Sigmoid colon (tissue), 7 donors: ENCODE measurements around the gene SUOX. TPM values are rescaled to one million over a fixed set of nuclear protein-coding genes. Genes with fewer than 3 reads are reported as not detected.

Source experiments
- DNase-seq: peaks from one replicate; pipeline ENCODE4 v3.0.0-alpha.2; 2019
- H3K27ac ChIP-seq, 4 donors: fragments of 200-600 bp; sonication (generic); one replicate each; pipeline ENCODE4 v1.5.1; 2016 to 2019; ENCODE audit warnings: mild to moderate bottlenecking in 1 of 4
- H3K27me3 ChIP-seq, 3 donors: fragments of 200-600 bp; sonication (generic); one replicate each; pipeline ENCODE4 v1.5.1; 2019; ENCODE audit warnings: mild to moderate bottlenecking in 1 of 3
- H3K36me3 ChIP-seq, 4 donors: fragments of 200-600 bp; sonication (generic); one replicate each; pipeline ENCODE4 v1.5.1; 2016 to 2019
- H3K4me1 ChIP-seq, 4 donors: fragments of 200-600 bp; sonication (generic); one replicate each; pipeline ENCODE4 v1.5.1; 2017 to 2019
- H3K4me3 ChIP-seq, 4 donors: fragments of 200-600 bp; sonication (generic); one replicate each; pipeline ENCODE4 v1.5.1; 2017 to 2019; ENCODE audit warnings: mild to moderate bottlenecking in 2 of 4, moderate library complexity in 1 of 4
- H3K9me3 ChIP-seq, 4 donors: fragments of 200-600 bp in 3 of 4; sonication (generic) in 3 of 4; one replicate each; pipeline versions ENCODE4 v1.5.1 to v1.6.1; 2013 to 2019
- EP300 ChIP-seq, 4 donors: sonication (generic); formaldehyde crosslinking; IDR thresholded peaks; one replicate each; pipeline ENCODE4 v1.6.1; 2017; ENCODE audit warnings: antibody characterized with exemption in 4 of 4
- POLR2A ChIP-seq, 2 donors: fragments of 450-650 bp; IDR thresholded peaks; one replicate each; pipeline ENCODE4 v1.6.1; 2016; ENCODE audit warnings: antibody characterized with exemption in 2 of 2, mild to moderate bottlenecking in 2 of 2, moderate library complexity in 2 of 2
- POLR2AphosphoS5 ChIP-seq, 4 donors: sonication (generic); formaldehyde crosslinking; IDR thresholded peaks; one replicate each; pipeline ENCODE4 v1.6.1; 2017; ENCODE audit warnings: antibody characterized with exemption in 4 of 4
- WGBS, 2 donors: extraction: QIAGEN DNeasy Blood & Tissue Kit; methylation state at CpG; one replicate each; pipeline ENCODE4 v1.1.7; 2013; 5-methylcytosine and 5-hydroxymethylcytosine counted together
- intact Hi-C: fragments of 100-400 bp; cut with DNase I; formaldehyde crosslinking; loops from one replicate; pipeline ENCODE4 v1.15.1; 2023
- polyA plus RNA-seq, 3 donors: library from polyadenylated mRNA; stranded (reverse); fragments of 200-250 nt; gene quantifications; one replicate each; pipeline ENCODE4 v1.2.3, GENCODE V29; 2013
- total RNA-seq, 4 donors: library from RNA; depleted of rRNA; stranded (reverse); fragments of >200 nt; gene quantifications; one replicate each; pipeline ENCODE4 v1.1.0, GENCODE V29; 2016
- TF ChIP-seq, protein P1 (sequence below), 4 experiments: fragments of 450-650 bp in 3 of 4; fragments of 200-600 bp in 1 of 4; IDR thresholded peaks; one replicate each; pipeline ENCODE4 v1.5.1; 2016 to 2019; ENCODE audit warnings: antibody characterized with exemption in 4 of 4, mild to moderate bottlenecking in 3 of 4, moderate library complexity in 2 of 4
- donor health status: healthy with polysubstance abuse.
- donor health status: Bipolar disorder and iron deficiency.
- donor health status: healthy.

SUOX gene
- total and polyA plus RNA-seq, 7 donors, result 8.4 to 51.0 (median 20.9) TPM

DNA sequence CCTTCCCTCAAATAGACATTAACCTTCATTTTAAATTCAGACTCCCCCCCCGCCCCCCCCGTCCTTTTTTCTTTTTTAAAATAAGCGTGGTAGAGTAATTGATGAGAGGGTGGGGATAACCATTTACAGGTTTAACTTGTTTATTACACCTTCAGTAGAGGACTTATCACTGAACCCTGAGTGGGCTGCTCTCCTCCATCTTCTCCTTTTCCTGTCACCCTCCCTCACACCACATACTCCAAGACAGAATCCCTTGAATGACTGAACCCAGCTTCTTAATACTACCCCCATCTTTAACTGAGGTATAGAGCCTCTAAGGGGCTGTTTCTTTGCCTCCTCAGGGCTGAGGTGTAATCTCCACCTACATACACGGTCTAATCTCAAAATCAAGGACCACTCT is 20.1 kb downstream of the SUOX start:
- DNase-seq, result no peak
- intact Hi-C loops, result no loop called here
- TF ChIP-seq, protein P1, sequence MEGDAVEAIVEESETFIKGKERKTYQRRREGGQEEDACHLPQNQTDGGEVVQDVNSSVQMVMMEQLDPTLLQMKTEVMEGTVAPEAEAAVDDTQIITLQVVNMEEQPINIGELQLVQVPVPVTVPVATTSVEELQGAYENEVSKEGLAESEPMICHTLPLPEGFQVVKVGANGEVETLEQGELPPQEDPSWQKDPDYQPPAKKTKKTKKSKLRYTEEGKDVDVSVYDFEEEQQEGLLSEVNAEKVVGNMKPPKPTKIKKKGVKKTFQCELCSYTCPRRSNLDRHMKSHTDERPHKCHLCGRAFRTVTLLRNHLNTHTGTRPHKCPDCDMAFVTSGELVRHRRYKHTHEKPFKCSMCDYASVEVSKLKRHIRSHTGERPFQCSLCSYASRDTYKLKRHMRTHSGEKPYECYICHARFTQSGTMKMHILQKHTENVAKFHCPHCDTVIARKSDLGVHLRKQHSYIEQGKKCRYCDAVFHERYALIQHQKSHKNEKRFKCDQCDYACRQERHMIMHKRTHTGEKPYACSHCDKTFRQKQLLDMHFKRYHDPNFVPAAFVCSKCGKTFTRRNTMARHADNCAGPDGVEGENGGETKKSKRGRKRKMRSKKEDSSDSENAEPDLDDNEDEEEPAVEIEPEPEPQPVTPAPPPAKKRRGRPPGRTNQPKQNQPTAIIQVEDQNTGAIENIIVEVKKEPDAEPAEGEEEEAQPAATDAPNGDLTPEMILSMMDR (IDR thresholded peaks at IDR 0.05), result no peak
- TF ChIP-seq POLR2AphosphoS5 (IDR thresholded peaks at IDR 0.05) (no peak), EP300 (IDR thresholded peaks at IDR 0.05) (no peak), POLR2A (IDR thresholded peaks at IDR 0.05) (no peak)
- no peaks in the 10 kb centered on the region for H3K27me3 ChIP-seq
- H3K9me3 ChIP-seq, result no peaks in the 10 kb centered on the region
- peaks cover 0 to 14% (median 0%) of the 10 kb centered on the region in 4 donors for H3K36me3 ChIP-seq
- no peak overlapping the region for H3K4me3 ChIP-seq
- H3K4me1 ChIP-seq, result peaks cover 0 to 26% (median 24%) of the 10 kb centered on the region in 4 donors
- WGBS, 2 donors, result 79 to 93% methylated on average over 4 of the region's 4 CpGs
- H3K27ac ChIP-seq, result no peak overlapping the region

DNA sequence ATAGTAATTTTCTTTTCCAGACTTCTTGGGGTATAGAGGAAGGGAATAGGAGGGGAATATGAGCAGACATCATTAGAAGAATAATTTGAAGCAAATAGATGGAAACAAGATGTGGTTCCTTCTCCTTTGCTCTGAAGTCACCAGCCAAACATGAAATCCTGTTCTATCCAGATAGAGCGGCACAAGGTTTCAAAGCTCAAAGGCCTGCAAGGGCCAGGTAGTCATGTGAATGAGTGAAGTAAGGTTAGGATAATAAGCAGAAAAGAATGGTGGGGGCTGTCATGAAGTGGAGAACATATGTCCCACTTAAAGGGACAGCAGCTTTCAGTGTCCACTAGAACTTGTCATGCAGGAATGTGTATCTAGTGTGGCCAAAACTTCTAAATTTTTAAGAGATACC is 21.3 kb downstream of the SUOX start:
- no peaks in the 10 kb centered on the region for H3K27me3 ChIP-seq
- H3K4me1 ChIP-seq, result peaks cover 0 to 28% (median 26%) of the 10 kb centered on the region in 4 donors
- TF ChIP-seq, protein P1 (IDR thresholded peaks at IDR 0.05), result no peak
- TF ChIP-seq POLR2AphosphoS5 (IDR thresholded peaks at IDR 0.05) (no peak), POLR2A (IDR thresholded peaks at IDR 0.05) (no peak), EP300 (IDR thresholded peaks at IDR 0.05) (no peak)
- no peak overlapping the region for H3K27ac ChIP-seq
- WGBS, 2 donors, result 98 to 100% methylated on average over 1 of the region's 1 CpG
- no peak overlapping the region for H3K4me3 ChIP-seq
- no peak for DNase-seq
- H3K36me3 ChIP-seq, result peaks cover 0 to 14% (median 0%) of the 10 kb centered on the region in 4 donors
- no peaks in the 10 kb centered on the region for H3K9me3 ChIP-seq
- intact Hi-C loops, result no loop called here

DNA sequence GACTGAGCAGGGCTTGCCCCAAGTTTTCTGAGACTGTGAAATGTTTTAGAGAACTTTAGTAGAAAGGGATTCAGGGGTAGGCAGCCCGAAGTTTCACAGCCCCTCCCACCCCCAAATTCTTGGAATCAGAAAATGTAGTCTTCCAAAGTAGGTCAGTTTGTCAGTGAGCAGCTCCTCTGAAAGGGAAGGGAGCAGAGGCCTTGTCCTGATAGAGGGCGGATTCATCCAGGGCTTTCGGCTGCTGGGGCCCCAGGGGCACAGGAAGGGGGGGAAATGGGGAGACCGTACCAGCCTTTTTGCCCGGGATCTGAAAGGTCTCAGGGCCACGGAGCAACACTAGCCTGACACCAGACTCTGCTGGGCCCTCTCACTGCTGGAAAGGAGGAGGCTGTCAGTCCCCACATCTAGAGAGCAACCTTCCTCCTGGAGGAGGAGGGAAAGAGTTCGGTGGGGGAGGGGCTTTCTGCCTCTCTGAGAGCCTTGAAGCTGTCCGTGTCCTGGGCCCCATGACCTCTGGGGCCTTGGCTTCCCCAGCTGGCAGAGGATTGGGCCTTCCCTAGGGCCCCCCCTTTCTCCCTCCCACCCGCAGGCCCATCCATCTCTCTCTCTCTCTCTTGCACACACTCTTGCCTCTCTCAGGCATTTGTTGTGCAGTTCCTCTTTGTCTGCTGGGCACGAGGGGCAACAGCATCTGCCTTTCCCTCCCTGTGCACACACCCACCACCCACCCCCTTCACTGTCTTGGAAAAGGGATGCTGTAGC is 23.5 kb downstream of the SUOX start, which contains the start of gene IKZF4:
Gene IKZF4 (plus strand): TSS at position 621 of the 762 bp plus-strand sequence. CDS start 451 bp downstream, outside the sequence.
- 31 to 66% methylated on average over 10 of the region's 10 CpGs for WGBS, 2 donors

DNA sequence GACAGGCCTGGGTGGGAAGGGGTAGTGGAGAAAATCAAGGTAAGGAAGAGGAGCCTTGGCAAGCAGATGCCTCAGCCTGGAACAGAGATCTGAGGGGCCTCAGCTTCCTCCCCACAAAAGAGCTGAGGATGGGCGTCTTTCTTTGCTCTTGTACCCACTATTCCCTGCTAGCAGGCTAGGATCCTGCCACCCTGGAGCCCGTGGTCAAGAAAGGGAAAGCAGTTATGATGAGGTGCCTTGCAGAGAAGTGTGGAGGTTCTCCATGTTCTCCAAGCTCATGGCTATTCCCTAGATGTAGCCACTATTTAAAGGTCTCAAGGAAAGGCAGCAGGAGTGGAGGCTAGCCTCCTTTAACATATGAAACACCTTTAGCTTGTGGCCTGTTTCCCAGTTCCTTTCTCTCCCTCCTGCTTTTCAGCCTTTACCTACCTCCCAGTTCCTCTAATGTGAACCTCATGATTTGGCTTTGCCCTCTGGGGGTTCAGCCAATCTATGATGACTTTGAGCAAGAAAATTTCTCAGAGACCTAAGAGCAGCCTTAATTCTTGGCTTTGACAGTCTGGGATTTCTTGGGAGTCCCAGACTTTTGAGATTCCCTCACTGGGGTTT is 24.9 kb downstream of the SUOX start:
- Histone ChIP-seq H3K27me3 (no peaks in the 10 kb centered on the region), H3K9me3 (no peaks in the 10 kb centered on the region), H3K4me3 (peak overlapping the region; percentile 19 to 43 (median 36)), H3K4me1 (peaks cover 0 to 28% (median 26%) of the 10 kb centered on the region in 4 donors), H3K27ac (peak overlapping the region; percentile 70 to 79 (median 75)), H3K36me3 (peaks cover 0 to 43% (median 7%) of the 10 kb centered on the region in 4 donors)
- DNase-seq, result no peak
- intact Hi-C loops, result no loop called here
- TF ChIP-seq EP300 (IDR thresholded peaks at IDR 0.05) (no peak), POLR2A (IDR thresholded peaks at IDR 0.05) (no peak), POLR2AphosphoS5 (IDR thresholded peaks at IDR 0.05) (no peak)
- TF ChIP-seq, protein P1 (IDR thresholded peaks at IDR 0.05), result no peak
- 38 to 69% methylated on average over 2 of the region's 2 CpGs for WGBS, 2 donors

More for the DNA sequence above, 23.5 kb downstream of the SUOX start, which contains the start of gene IKZF4:
- Histone ChIP-seq H3K27ac (peak within 1 kb of the TSS; percentile 70 to 79 (median 75)), H3K27me3 (no peaks in the 10 kb centered on the region), H3K4me1 (peaks cover 0 to 28% (median 26%) of the 10 kb centered on the region in 4 donors), H3K36me3 (peaks cover 0 to 29% (median 3%) of the 10 kb centered on the region in 4 donors), H3K9me3 (no peaks in the 10 kb centered on the region), H3K4me3 (peak within 1 kb of the TSS; percentile 19 to 43 (median 36))
- intact Hi-C loops, result no loop called here
- peak; percentile 89 for DNase-seq
- TF ChIP-seq POLR2A (IDR thresholded peaks at IDR 0.05) (no peak), POLR2AphosphoS5 (IDR thresholded peaks at IDR 0.05) (no peak), EP300 (IDR thresholded peaks at IDR 0.05) (no peak)
- TF ChIP-seq, protein P1 (IDR thresholded peaks at IDR 0.05), result no peak
